ENCODE results near the gene LPXN.
A peak's percentile ranks its signal among the peaks of the same experiment; 100 is the strongest.

Gene LPXN

DNA sequence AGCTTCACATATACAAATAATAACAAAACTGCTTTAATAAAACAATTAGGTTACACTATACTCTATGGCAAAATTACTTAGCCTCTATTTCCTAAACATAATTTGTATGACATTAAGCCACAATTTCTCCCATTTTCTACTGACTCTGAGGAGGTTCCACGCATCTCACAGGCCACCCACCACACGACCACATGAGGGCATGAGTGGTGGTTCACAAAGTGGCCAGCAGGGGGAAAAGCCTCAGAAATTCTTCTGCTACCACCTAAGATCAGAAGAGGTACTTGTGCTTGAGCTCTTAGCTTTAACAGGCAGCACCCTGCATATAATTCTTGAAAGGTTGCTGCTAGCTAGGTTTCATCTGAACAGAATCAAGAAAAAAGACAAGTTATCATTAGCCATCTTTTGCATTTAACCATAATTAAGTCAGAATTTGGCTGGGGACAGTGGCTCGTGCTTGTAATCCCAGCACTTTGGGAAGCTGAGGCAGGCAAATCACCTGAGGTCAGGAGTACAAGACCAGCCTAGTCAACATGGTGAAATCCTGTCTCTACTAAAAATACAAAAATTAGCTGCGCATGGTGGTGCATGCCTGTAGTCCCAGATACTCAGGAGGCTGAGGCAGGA lies 7.7 kb downstream of the LPXN start:
- TF ChIP-seq, protein P1, sequence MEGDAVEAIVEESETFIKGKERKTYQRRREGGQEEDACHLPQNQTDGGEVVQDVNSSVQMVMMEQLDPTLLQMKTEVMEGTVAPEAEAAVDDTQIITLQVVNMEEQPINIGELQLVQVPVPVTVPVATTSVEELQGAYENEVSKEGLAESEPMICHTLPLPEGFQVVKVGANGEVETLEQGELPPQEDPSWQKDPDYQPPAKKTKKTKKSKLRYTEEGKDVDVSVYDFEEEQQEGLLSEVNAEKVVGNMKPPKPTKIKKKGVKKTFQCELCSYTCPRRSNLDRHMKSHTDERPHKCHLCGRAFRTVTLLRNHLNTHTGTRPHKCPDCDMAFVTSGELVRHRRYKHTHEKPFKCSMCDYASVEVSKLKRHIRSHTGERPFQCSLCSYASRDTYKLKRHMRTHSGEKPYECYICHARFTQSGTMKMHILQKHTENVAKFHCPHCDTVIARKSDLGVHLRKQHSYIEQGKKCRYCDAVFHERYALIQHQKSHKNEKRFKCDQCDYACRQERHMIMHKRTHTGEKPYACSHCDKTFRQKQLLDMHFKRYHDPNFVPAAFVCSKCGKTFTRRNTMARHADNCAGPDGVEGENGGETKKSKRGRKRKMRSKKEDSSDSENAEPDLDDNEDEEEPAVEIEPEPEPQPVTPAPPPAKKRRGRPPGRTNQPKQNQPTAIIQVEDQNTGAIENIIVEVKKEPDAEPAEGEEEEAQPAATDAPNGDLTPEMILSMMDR (conservative IDR thresholded peaks at IDR 0.05), result peak; percentile 84
- no peak overlapping the region for H3K27ac ChIP-seq

GRCh38 chr11:58564231-58564630 lies 11.4 kb downstream of the LPXN start:
- peak overlapping the region; percentile 93 for H3K27ac ChIP-seq
- TF ChIP-seq, protein P1 (conservative IDR thresholded peaks at IDR 0.05), result no peak

GRCh38 chr11:58562375-58562800 lies 13.3 kb downstream of the LPXN start:
- TF ChIP-seq, protein P1 (conservative IDR thresholded peaks at IDR 0.05), result no peak
- peak overlapping the region; percentile 93 for H3K27ac ChIP-seq

GRCh38 chr11:58561394-58562098 lies 14.1 kb downstream of the LPXN start:
- TF ChIP-seq, protein P1 (conservative IDR thresholded peaks at IDR 0.05), result no peak
- peak overlapping the region; percentile 93 for H3K27ac ChIP-seq

- TF ChIP-seq, protein P1 (conservative IDR thresholded peaks at IDR 0.05), result no peak
- peak overlapping the region; percentile 93 for H3K27ac ChIP-seq
Observed at GRCh38 chr11:58560842-58561241, 14.8 kb downstream of the LPXN start.

DNA sequence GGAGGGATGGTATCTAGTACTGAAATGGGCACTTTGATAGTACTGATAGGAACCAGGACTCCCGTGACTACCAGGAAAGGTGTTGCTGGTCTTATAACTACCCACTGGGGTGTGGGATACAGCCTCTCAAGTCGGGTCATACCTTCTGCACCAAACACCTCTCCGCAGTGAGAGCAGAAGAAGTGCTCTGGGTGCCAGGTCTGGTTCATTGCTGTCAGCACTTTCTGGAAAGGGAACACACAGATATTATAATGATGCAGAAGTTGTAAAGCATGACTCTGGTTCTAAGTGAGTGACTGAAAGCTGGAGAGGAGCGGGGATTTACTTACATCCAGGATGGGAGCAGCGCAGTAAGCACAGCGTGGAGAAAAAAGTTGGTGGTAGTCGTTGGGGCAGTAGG lies 26.0 kb downstream of the LPXN start:
- no peak overlapping the region for H3K27ac ChIP-seq
- TF ChIP-seq, protein P1 (conservative IDR thresholded peaks at IDR 0.05), result no peak

- TF ChIP-seq, protein P1 (conservative IDR thresholded peaks at IDR 0.05), result no peak
Observed at GRCh38 chr11:58546841-58547240, 28.8 kb downstream of the LPXN start.

More at GRCh38 chr11:58546841-58547240, 28.8 kb downstream of the LPXN start:
- H3K27ac ChIP-seq, result no peak overlapping the region

Measured in VCaP (cell line).